Measurements from ENCODE around the gene LDB3.

GRCh38 chr10:86644152-86644793, 24.0 kb upstream of the LDB3 start:
- TF ChIP-seq, protein P1, sequence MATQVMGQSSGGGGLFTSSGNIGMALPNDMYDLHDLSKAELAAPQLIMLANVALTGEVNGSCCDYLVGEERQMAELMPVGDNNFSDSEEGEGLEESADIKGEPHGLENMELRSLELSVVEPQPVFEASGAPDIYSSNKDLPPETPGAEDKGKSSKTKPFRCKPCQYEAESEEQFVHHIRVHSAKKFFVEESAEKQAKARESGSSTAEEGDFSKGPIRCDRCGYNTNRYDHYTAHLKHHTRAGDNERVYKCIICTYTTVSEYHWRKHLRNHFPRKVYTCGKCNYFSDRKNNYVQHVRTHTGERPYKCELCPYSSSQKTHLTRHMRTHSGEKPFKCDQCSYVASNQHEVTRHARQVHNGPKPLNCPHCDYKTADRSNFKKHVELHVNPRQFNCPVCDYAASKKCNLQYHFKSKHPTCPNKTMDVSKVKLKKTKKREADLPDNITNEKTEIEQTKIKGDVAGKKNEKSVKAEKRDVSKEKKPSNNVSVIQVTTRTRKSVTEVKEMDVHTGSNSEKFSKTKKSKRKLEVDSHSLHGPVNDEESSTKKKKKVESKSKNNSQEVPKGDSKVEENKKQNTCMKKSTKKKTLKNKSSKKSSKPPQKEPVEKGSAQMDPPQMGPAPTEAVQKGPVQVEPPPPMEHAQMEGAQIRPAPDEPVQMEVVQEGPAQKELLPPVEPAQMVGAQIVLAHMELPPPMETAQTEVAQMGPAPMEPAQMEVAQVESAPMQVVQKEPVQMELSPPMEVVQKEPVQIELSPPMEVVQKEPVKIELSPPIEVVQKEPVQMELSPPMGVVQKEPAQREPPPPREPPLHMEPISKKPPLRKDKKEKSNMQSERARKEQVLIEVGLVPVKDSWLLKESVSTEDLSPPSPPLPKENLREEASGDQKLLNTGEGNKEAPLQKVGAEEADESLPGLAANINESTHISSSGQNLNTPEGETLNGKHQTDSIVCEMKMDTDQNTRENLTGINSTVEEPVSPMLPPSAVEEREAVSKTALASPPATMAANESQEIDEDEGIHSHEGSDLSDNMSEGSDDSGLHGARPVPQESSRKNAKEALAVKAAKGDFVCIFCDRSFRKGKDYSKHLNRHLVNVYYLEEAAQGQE (IDR thresholded peaks at IDR 0.05; ENCODE audit: borderline replicate concordance), result no peak
- TF ChIP-seq, protein P1 (CRISPR knock-in tag; IDR thresholded peaks at IDR 0.05; ENCODE audit: low read depth), result no peak
- TF ChIP-seq NCOR1 (IDR thresholded peaks at IDR 0.05) (no peak), ZNF311 (CRISPR knock-in tag; IDR thresholded peaks at IDR 0.05) (no peak), GABPB1 (CRISPR knock-in tag; IDR thresholded peaks at IDR 0.05) (no peak), SREBF2 (CRISPR knock-in tag; IDR thresholded peaks at IDR 0.05) (no peak), TFE3 (CRISPR knock-in tag; IDR thresholded peaks at IDR 0.05) (no peak)
- TF ChIP-seq, protein P2, sequence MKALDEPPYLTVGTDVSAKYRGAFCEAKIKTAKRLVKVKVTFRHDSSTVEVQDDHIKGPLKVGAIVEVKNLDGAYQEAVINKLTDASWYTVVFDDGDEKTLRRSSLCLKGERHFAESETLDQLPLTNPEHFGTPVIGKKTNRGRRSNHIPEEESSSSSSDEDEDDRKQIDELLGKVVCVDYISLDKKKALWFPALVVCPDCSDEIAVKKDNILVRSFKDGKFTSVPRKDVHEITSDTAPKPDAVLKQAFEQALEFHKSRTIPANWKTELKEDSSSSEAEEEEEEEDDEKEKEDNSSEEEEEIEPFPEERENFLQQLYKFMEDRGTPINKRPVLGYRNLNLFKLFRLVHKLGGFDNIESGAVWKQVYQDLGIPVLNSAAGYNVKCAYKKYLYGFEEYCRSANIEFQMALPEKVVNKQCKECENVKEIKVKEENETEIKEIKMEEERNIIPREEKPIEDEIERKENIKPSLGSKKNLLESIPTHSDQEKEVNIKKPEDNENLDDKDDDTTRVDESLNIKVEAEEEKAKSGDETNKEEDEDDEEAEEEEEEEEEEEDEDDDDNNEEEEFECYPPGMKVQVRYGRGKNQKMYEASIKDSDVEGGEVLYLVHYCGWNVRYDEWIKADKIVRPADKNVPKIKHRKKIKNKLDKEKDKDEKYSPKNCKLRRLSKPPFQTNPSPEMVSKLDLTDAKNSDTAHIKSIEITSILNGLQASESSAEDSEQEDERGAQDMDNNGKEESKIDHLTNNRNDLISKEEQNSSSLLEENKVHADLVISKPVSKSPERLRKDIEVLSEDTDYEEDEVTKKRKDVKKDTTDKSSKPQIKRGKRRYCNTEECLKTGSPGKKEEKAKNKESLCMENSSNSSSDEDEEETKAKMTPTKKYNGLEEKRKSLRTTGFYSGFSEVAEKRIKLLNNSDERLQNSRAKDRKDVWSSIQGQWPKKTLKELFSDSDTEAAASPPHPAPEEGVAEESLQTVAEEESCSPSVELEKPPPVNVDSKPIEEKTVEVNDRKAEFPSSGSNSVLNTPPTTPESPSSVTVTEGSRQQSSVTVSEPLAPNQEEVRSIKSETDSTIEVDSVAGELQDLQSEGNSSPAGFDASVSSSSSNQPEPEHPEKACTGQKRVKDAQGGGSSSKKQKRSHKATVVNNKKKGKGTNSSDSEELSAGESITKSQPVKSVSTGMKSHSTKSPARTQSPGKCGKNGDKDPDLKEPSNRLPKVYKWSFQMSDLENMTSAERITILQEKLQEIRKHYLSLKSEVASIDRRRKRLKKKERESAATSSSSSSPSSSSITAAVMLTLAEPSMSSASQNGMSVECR (CRISPR knock-in tag; IDR thresholded peaks at IDR 0.05), result no peak
